Upper lobe of left lung (tissue), 6 donors: ENCODE data around the gene FNBP1L. TPM values are rescaled to one million over a fixed set of nuclear protein-coding genes. Genes with fewer than 3 reads are reported as not detected.
A peak's percentile ranks its signal among the peaks of the same experiment; 100 is the strongest.

ENCODE experiments used
- ATAC-seq, 2 donors: fragments of 200-7000 bp; cut with Tn5 transposase; one replicate each; pipeline ENCODE4 v1.9.1; 2022; ENCODE audit warnings: mild to moderate bottlenecking in 2 of 2, moderate library complexity in 2 of 2; ENCODE audit not compliant: low FRiP score in 2 of 2
- DNase-seq, 2 donors: peaks; one replicate each; pipeline ENCODE4 v3.0.0-alpha.2; 2019 to 2020
- H3K27ac ChIP-seq, 4 donors: fragments of 200-600 bp; sonication (generic); one replicate each; pipeline ENCODE4 v1.5.1; 2016 to 2019
- H3K27me3 ChIP-seq, 4 donors: fragments of 200-600 bp; sonication (generic); one replicate each; pipeline ENCODE4 v1.5.1; 2017 to 2019
- H3K36me3 ChIP-seq, 4 donors: fragments of 200-600 bp; sonication (generic); one replicate each; pipeline ENCODE4 v1.5.1; 2016 to 2019
- H3K4me1 ChIP-seq, 4 donors: fragments of 200-600 bp; sonication (generic); one replicate each; pipeline ENCODE4 v1.5.1; 2018 to 2019
- H3K4me3 ChIP-seq, 4 donors: fragments of 200-600 bp; sonication (generic); one replicate each; pipeline ENCODE4 v1.5.1; 2017 to 2019; ENCODE audit warnings: mild to moderate bottlenecking in 2 of 4, moderate library complexity in 1 of 4
- H3K9me3 ChIP-seq, 4 donors: fragments of 200-600 bp; sonication (generic); one replicate each; pipeline ENCODE4 v1.5.1; 2018 to 2019
- CTCF ChIP-seq, 6 experiments: fragments of 450-650 bp in 4 of 6; fragments of 200-600 bp in 2 of 6; sonication (generic) in 2 of 6; IDR thresholded peaks; one replicate each; pipeline ENCODE4 v1.5.1; 2016 to 2019; ENCODE audit warnings: antibody characterized with exemption in 6 of 6
- EP300 ChIP-seq, 4 donors: sonication (generic); formaldehyde crosslinking; IDR thresholded peaks; one replicate each; pipeline ENCODE4 v1.5.1; 2017; ENCODE audit warnings: antibody characterized with exemption in 4 of 4, control low read depth in 2 of 4
- POLR2A ChIP-seq, 4 donors: fragments of 450-650 bp; IDR thresholded peaks; one replicate each; pipeline ENCODE4 v1.5.1; 2016 to 2017; ENCODE audit warnings: antibody characterized with exemption in 4 of 4, mild to moderate bottlenecking in 2 of 4
- POLR2AphosphoS5 ChIP-seq, 2 donors: sonication (generic); formaldehyde crosslinking; IDR thresholded peaks; one replicate each; pipeline ENCODE4 v1.5.1; 2017; ENCODE audit warnings: antibody characterized with exemption in 2 of 2
- whole genome bisulfite sequencing, 2 donors: methylation state at CpG; one replicate each; pipeline ENCODE4 v1.1.5; 2017 to 2018; 5-methylcytosine and 5-hydroxymethylcytosine counted together
- total RNA-seq, 6 donors: library from RNA; depleted of rRNA in 4 of 6; stranded (reverse); fragments of >200 nt in 4 of 6; gene quantifications; one replicate each; pipeline versions ENCODE4 v1.1.0 to v1.2.1, GENCODE V29; 2016 to 2021
- donor health status: DM: no; HTN: no; CAD: no; lungs with moderate emphysema.
- donor health status: DM: no; HTN: yes; CAD: no; lungs with severe emphysema.

FNBP1L gene
- total RNA-seq, 6 donors from 2014 or later, result 28.5 to 84.0 (median 34.0) TPM

DNA sequence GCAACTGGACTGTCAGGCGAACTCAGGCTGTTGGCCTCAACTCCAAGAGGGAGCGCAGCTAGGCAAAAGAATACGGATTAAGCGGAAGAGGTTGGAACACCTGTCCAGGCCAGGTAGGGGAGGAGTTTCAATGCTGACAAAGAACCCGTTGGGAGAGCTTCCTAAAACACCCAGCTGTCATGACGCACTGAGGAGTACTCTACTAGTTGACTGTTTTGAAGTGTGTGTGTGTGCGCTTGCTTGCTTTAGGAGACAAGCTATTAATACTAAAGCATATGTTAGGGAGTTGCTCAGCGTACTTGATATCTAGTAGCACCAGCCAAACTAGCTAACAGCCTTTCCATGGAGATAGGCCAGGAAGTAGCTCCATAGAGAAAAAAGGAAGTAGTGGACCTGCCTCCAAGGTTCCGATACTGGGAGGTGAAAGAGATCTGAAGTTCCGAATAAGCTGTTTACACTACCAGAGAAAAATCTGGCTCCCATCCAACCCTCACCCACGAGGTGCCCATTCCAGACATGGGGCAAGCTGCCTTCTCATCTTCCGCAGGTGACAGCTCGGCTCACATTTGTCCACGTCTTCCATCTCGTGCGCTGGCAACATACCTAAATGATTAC, 974 bp upstream of the FNBP1L start:
- peaks cover 0 to 37% (median 21%) of the 10 kb centered on the region in 4 donors for H3K4me1 ChIP-seq
- H3K36me3 ChIP-seq, result no peaks in the 10 kb centered on the region
- H3K27me3 ChIP-seq, result peaks cover 0 to 4% (median 0%) of the 10 kb centered on the region in 4 donors
- TF ChIP-seq POLR2AphosphoS5 (IDR thresholded peaks at IDR 0.05) (peak; percentile 10 to 11), EP300 (IDR thresholded peaks at IDR 0.05) (no peak), POLR2A (IDR thresholded peaks at IDR 0.05) (peak in 1 of 4 donors; percentile 55), CTCF (IDR thresholded peaks at IDR 0.05) (no peak)
- DNase-seq (peak in 1 of 2 donors; percentile 70), ATAC-seq (peak; percentile 22 to 84)
- 28 to 30% methylated on average over 16 of the region's 16 CpGs for WGBS, 2 donors
- H3K4me3 ChIP-seq, result peak overlapping the region in 3 of 4 donors; percentile 68 to 91 (median 79)
- no peaks in the 10 kb centered on the region for H3K9me3 ChIP-seq
- peak overlapping the region; percentile 83 to 96 (median 90) for H3K27ac ChIP-seq

DNA sequence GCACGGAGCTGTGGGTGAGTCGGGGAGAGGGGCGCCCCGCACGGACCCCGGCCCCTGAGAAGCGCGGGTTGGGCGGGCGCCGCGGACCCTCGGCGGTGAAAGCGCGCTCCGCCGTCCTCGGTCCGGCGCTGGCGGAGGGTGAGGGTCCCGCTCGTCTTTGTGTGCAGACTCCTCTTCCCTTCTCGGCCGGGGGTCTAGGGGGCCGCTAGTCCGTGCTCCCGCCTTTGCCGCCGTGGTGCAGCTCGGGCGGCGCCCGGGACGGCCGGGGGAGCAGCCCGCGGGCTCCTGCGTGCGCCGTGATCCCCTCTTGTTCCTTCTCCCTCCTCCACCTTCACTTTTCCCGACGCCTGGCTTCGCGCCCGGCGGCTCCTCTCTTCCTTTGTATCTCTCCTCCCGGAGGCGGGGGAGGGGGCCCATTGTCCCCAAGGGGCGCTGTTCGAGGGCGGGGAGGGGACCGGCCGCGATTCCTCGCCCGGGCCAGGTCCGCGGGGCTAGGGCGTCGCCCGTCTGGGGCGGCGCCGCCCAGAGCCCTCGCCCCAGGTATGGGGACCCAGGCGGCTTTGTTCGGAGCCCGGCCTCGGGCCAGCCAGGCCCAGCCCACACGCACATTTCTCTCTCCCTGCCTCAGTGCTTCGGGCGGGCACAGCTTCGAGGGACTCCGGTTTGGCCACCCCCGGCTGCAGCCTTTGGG, 519 bp downstream of the FNBP1L start:
- Histone ChIP-seq H3K4me1 (peaks cover 0 to 37% (median 22%) of the 10 kb centered on the region in 4 donors), H3K4me3 (peak overlapping the region; percentile 68 to 91 (median 81)), H3K36me3 (no peaks in the 10 kb centered on the region), H3K9me3 (no peaks in the 10 kb centered on the region), H3K27ac (peak overlapping the region; percentile 83 to 96 (median 90)), H3K27me3 (peaks cover 0 to 4% (median 0%) of the 10 kb centered on the region in 4 donors)
- DNase-seq (peak; percentile 35 to 89), ATAC-seq (peak; percentile 67 to 80)
- TF ChIP-seq POLR2A (IDR thresholded peaks at IDR 0.05) (peak in 2 of 4 donors; percentile 1 to 51), EP300 (IDR thresholded peaks at IDR 0.05) (no peak), CTCF (IDR thresholded peaks at IDR 0.05) (peak in 2 of 6 experiments; percentile 6 to 17)
- WGBS, 2 donors, result 1% methylated on average over 29 to 36 of the region's 77 CpGs

GRCh38 chr1:93448983-93449804, 1.3 kb downstream of the FNBP1L start:
- peak overlapping the region; percentile 83 to 96 (median 90) for H3K27ac ChIP-seq
- H3K9me3 ChIP-seq, result no peaks in the 10 kb centered on the region
- peaks cover 0 to 37% (median 23%) of the 10 kb centered on the region in 4 donors for H3K4me1 ChIP-seq
- ATAC-seq, result peak; percentile 33 to 71
- peak in 1 of 6 experiments; percentile 7 for TF ChIP-seq CTCF (IDR thresholded peaks at IDR 0.05)
- no peak for TF ChIP-seq EP300 (IDR thresholded peaks at IDR 0.05)
- no peak for TF ChIP-seq POLR2AphosphoS5 (IDR thresholded peaks at IDR 0.05)
- TF ChIP-seq POLR2A (IDR thresholded peaks at IDR 0.05), result peak in 1 of 4 donors; percentile 47
- H3K4me3 ChIP-seq, result peak overlapping the region; percentile 68 to 91 (median 81)
- 2% methylated on average over 27 of the region's 27 CpGs for WGBS, 2 donors
- peaks cover 0 to 4% (median 0%) of the 10 kb centered on the region in 4 donors for H3K27me3 ChIP-seq
- H3K36me3 ChIP-seq, result no peaks in the 10 kb centered on the region
- DNase-seq, result peak; percentile 67 to 84

DNA sequence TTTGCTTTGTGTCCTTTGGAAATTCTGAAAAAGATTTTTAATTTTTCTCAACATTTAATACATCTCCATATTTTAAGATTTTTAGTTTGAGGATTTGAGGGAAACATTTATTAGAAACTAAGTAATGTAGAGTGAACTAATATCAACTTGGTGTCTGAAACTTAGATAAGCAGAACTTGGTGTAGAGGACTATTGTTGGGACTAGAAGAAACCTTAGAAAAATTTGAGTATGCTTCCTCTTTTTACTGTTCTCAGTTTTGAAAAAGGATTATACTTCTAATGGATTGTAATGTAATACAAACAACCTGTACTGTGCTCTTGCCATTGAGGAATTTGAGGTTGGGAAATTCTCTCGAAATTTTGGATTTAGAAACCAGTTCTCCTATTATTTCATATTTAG, 2.4 kb downstream of the FNBP1L start:
- 28 to 37% methylated on average over 1 of the region's 1 CpG for WGBS, 2 donors
- Histone ChIP-seq H3K4me3 (peak overlapping the region in 1 of 4 donors; percentile 68), H3K27me3 (peaks cover 0 to 4% (median 0%) of the 10 kb centered on the region in 4 donors), H3K4me1 (peaks cover 0 to 37% (median 23%) of the 10 kb centered on the region in 4 donors), H3K9me3 (no peaks in the 10 kb centered on the region), H3K27ac (no peak overlapping the region), H3K36me3 (no peaks in the 10 kb centered on the region)
- TF ChIP-seq POLR2A (IDR thresholded peaks at IDR 0.05) (no peak), EP300 (IDR thresholded peaks at IDR 0.05) (no peak), POLR2AphosphoS5 (IDR thresholded peaks at IDR 0.05) (no peak), CTCF (IDR thresholded peaks at IDR 0.05) (no peak)
- DNase-seq, result no peak
- no peak for ATAC-seq
